Measurements from ENCODE around the gene ETS1. TPM values are rescaled to one million over a fixed set of nuclear protein-coding genes. Genes with fewer than 3 reads are reported as not detected.

Gene ETS1
- total RNA-seq: 96.7 and 108 TPM in 2 replicates

GRCh38 chr11:128587415-128587814 lies at the start of gene ETS1:
ETS1 (minus strand) TSS chr11:128587558; CDS start chr11:128573130, 14,428 bp downstream.

Small RNAs within 50 kb of the gene (small RNA-seq; reads per million reads assigned to genes)
- not detected for gene MIR6090

Other genes starting within 250 kb of the ETS1 start
- gene FLI1, start 106.5 kb upstream of the ETS1 start, total RNA-seq: 116 and 128 TPM in 2 replicates

Measured in thoracic aorta endothelial cell (primary cell).